Uterus (tissue), 4 donors: Measurements from ENCODE around the gene ST7. TPM values are rescaled to one million over a fixed set of nuclear protein-coding genes. Genes with fewer than 3 reads are reported as not detected.
A peak's percentile ranks its signal among the peaks of the same experiment; 100 is the strongest.

ENCODE experiments used
- DNase-seq, 2 donors: peaks; one replicate each; pipeline ENCODE4 v3.0.0-alpha.2; 2019 to 2020
- H3K27ac ChIP-seq, 2 donors: fragments of 200-600 bp; sonication (generic); 1 replicate in 1 of 2; 2 replicates in 1 of 2; pipeline ENCODE4 v1.5.1; 2016 to 2018
- H3K27me3 ChIP-seq, 2 donors: fragments of 200-600 bp; sonication (generic); one replicate each; pipeline ENCODE4 v1.5.1; 2018 to 2019; ENCODE audit warnings: control low read depth in 1 of 2
- H3K36me3 ChIP-seq, 2 donors: fragments of 200-600 bp; sonication (generic); one replicate each; pipeline ENCODE4 v1.5.1; 2019; ENCODE audit warnings: control low read depth in 1 of 2
- H3K4me1 ChIP-seq, 2 donors: fragments of 200-600 bp; sonication (generic); one replicate each; pipeline ENCODE4 v1.5.1; 2018 to 2019; ENCODE audit warnings: control low read depth in 1 of 2
- H3K4me3 ChIP-seq, 2 donors: fragments of 200-600 bp; sonication (generic); 1 replicate in 1 of 2; 2 replicates in 1 of 2; pipeline ENCODE4 v1.5.1; 2018 to 2019; ENCODE audit warnings: mild to moderate bottlenecking in 1 of 2
- H3K9me3 ChIP-seq, 2 donors: fragments of 200-600 bp; sonication (generic); one replicate each; pipeline ENCODE4 v1.5.1; 2019; ENCODE audit warnings: control low read depth in 1 of 2
- POLR2A ChIP-seq, 2 donors: fragments of 450-650 bp; IDR thresholded peaks; one replicate each; pipeline ENCODE4 v1.6.1; 2016; ENCODE audit warnings: antibody characterized with exemption in 2 of 2, mild to moderate bottlenecking in 1 of 2, moderate library complexity in 1 of 2
- intact Hi-C: fragments of 100-400 bp; cut with DNase I; formaldehyde crosslinking; loops from one replicate; pipeline ENCODE4 v1.15.1; 2023; ENCODE audit warnings: low total_unique reads
- total RNA-seq, 4 donors: library from RNA; depleted of rRNA in 3 of 4; stranded (reverse); fragments of >200 nt in 3 of 4; gene quantifications; one replicate each; pipeline versions ENCODE4 v1.1.0 to v1.2.4, GENCODE V29; 2014 to 2023
- TF ChIP-seq, protein P1 (sequence below), 4 experiments: fragments of 200-600 bp in 2 of 4; fragments of 450-650 bp in 2 of 4; sonication (generic) in 2 of 4; IDR thresholded peaks; one replicate each; pipeline ENCODE4 v1.5.1; 2016 to 2019; ENCODE audit warnings: antibody characterized with exemption in 4 of 4, mild to moderate bottlenecking in 2 of 4, moderate library complexity in 1 of 4
- donor health status: DM: yes; HTN: yes; CAD: no.

The ST7 gene, protein sequence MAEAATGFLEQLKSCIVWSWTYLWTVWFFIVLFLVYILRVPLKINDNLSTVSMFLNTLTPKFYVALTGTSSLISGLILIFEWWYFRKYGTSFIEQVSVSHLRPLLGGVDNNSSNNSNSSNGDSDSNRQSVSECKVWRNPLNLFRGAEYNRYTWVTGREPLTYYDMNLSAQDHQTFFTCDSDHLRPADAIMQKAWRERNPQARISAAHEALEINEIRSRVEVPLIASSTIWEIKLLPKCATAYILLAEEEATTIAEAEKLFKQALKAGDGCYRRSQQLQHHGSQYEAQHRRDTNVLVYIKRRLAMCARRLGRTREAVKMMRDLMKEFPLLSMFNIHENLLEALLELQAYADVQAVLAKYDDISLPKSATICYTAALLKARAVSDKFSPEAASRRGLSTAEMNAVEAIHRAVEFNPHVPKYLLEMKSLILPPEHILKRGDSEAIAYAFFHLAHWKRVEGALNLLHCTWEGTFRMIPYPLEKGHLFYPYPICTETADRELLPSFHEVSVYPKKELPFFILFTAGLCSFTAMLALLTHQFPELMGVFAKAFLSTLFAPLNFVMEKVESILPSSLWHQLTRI
- 10 to 100 TPM; 27.4 to 41.0 (median 31.4) TPM for total RNA-seq

DNA sequence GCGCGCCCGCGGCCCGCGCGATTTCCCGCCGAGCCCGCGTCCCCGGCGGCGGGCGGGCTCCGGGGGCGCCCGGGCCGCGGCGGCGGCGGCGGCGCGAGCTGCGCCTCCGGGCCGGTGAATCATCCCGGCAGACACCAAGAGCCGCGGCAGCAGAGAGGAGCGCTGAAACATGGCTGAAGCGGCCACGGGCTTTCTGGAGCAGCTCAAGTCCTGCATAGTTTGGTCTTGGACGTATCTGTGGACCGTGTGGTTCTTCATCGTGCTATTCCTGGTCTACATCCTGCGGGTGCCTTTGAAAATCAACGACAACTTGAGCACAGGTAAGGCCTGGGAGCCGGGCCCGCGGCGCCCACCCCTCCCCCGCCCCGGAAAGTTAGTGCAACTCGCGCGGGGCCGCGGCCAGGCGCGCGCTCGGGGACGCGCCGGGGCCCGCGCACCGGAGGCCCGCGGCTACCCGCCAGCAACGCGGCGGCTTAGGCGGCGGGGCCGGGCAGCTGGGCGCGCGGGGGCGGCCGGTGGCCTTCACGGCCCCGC lies at the start of gene ST7:
Gene ST7 (plus strand): TSS at position 130 of the 534 bp plus-strand sequence. CDS start 40 bp downstream, at position 170.
- Histone ChIP-seq H3K36me3 (no peaks in the 10 kb centered on the region), H3K27ac (peak within 1 kb of the TSS; percentile 99 to 100), H3K9me3 (no peaks in the 10 kb centered on the region), H3K27me3 (no peaks in the 10 kb centered on the region), H3K4me3 (peak within 1 kb of the TSS; percentile 60 to 99), H3K4me1 (peaks cover 0 to 10% of the 10 kb centered on the region in 2 donors)
- TF ChIP-seq POLR2A (IDR thresholded peaks at IDR 0.05), result peak in 1 of 2 donors; percentile 51
- TF ChIP-seq, protein P1, sequence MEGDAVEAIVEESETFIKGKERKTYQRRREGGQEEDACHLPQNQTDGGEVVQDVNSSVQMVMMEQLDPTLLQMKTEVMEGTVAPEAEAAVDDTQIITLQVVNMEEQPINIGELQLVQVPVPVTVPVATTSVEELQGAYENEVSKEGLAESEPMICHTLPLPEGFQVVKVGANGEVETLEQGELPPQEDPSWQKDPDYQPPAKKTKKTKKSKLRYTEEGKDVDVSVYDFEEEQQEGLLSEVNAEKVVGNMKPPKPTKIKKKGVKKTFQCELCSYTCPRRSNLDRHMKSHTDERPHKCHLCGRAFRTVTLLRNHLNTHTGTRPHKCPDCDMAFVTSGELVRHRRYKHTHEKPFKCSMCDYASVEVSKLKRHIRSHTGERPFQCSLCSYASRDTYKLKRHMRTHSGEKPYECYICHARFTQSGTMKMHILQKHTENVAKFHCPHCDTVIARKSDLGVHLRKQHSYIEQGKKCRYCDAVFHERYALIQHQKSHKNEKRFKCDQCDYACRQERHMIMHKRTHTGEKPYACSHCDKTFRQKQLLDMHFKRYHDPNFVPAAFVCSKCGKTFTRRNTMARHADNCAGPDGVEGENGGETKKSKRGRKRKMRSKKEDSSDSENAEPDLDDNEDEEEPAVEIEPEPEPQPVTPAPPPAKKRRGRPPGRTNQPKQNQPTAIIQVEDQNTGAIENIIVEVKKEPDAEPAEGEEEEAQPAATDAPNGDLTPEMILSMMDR (IDR thresholded peaks at IDR 0.05), result no peak
- DNase-seq, result peak; percentile 66 to 69
- intact Hi-C loops, result no loop called here

- TF ChIP-seq, protein P1 (IDR thresholded peaks at IDR 0.05), result no peak
- no peak for TF ChIP-seq POLR2A (IDR thresholded peaks at IDR 0.05)
- Histone ChIP-seq H3K36me3 (no peaks in the 10 kb centered on the region), H3K27ac (no peak overlapping the region), H3K27me3 (no peaks in the 10 kb centered on the region), H3K9me3 (no peaks in the 10 kb centered on the region), H3K4me3 (no peak overlapping the region), H3K4me1 (no peaks in the 10 kb centered on the region)
- intact Hi-C loops, result no loop called here
- no peak for DNase-seq
These were observed 46.9 kb upstream of the ST7 start for GRCh38 chr7:116906391-116906790.

DNA sequence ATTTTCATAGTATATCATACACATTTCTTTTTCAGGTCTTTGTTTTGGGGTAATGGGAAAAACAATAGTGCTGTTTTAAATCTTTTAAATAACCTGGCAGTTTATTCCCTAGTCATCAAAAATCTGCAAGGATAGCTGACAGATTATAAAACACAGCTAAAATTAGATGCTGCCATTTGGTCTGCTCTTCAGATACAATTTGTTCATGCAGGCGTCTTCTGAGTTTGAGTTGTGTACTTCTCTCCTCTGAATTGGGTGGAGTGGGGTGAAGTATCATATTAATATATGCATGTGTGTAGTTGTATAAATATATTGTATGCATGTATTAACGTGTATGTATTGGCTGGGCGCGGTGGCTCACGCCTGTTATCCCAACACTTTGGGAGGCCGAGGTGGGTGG lies 42.9 kb upstream of the ST7 start:
- no peaks in the 10 kb centered on the region for H3K4me1 ChIP-seq
- intact Hi-C loops, result no loop called here
- peaks cover 0 to 8% of the 10 kb centered on the region in 2 donors for H3K36me3 ChIP-seq
- no peak overlapping the region for H3K4me3 ChIP-seq
- H3K9me3 ChIP-seq, result peaks cover 0 to 4% of the 10 kb centered on the region in 2 donors
- H3K27ac ChIP-seq, result no peak overlapping the region
- no peak for DNase-seq
- H3K27me3 ChIP-seq, result no peaks in the 10 kb centered on the region
- TF ChIP-seq, protein P1 (IDR thresholded peaks at IDR 0.05), result no peak
- no peak for TF ChIP-seq POLR2A (IDR thresholded peaks at IDR 0.05)

DNA sequence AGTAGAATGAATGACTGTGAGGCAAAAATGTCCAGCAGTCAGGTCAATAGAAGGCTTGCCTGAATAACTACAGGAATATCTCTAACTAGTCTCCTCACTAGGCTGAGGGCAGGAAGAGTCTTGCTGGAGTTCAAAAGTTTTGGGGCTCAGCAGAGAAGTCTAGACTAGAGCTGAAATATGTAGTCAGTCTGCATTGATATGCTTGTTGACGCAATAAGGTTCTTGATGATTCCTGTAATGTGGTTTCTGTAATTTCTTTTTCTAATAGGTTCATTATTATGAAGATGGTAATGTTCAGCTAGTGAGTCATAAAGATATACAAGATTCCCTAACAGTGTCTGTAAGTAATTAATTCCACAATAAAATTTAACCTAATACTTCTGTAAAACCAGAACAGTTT lies 41.5 kb upstream of the ST7 start:
- Histone ChIP-seq H3K4me1 (no peaks in the 10 kb centered on the region), H3K9me3 (peaks cover 0 to 4% of the 10 kb centered on the region in 2 donors), H3K27me3 (no peaks in the 10 kb centered on the region), H3K27ac (no peak overlapping the region), H3K4me3 (no peak overlapping the region), H3K36me3 (peaks cover 0 to 8% of the 10 kb centered on the region in 2 donors)
- intact Hi-C loops, result no loop called here
- DNase-seq, result no peak
- TF ChIP-seq POLR2A (IDR thresholded peaks at IDR 0.05), result no peak
- TF ChIP-seq, protein P1 (IDR thresholded peaks at IDR 0.05), result no peak
